Endothelial cell of umbilical vein (primary cell): ENCODE results near the gene SFXN3. TPM values are rescaled to one million over a fixed set of nuclear protein-coding genes. Genes with fewer than 3 reads are reported as not detected.

Experiments
- BruUV-seq: library from RNA; stranded (reverse); fragments of 400-500 nt; replicated peaks from 2 replicates; lab custom pipeline; 2021; lab: Mats Ljungman, UMichigan
- CTCF ChIA-PET: fragments of 300-600, 350-600 bp; sonication (Branson Sonifier 250); formaldehyde crosslinking; loops from one replicate; lab custom pipeline; 2021; ENCODE audit warnings: antibody characterized with exemption, inconsistent platforms; lab: Charles Lee
- POLR2A ChIA-PET: fragments of 300-600, 350-600 bp; sonication (Branson Sonifier 250); formaldehyde crosslinking; loops from one replicate; lab custom pipeline; 2021; ENCODE audit warnings: antibody characterized with exemption, inconsistent platforms; lab: Charles Lee
- DNase-seq: peaks from one replicate; pipeline ENCODE4 v3.0.0-alpha.2; 2011; ENCODE audit warnings: low read depth, low spot score
- FAIRE-seq: peaks from 2 replicates; lab custom pipeline; 2011; peaks lifted over from hg19 to GRCh38; lab: Jason Lieb, UNC
- H2AFZ ChIP-seq: 2 replicates; pipeline ENCODE4 v1.6.0; 2012; ENCODE audit warnings: low read depth, low read length, control low read depth, inconsistent platforms
- H3K27ac ChIP-seq: 2 replicates; pipeline ENCODE4 v1.5.1; 2011; ENCODE audit warnings: low read depth, mild to moderate bottlenecking, control low read depth, low read length, moderate library complexity; ENCODE audit not compliant: insufficient read depth
- H3K27me3 ChIP-seq, 2 experiments: 2 replicates each; pipeline versions ENCODE4 v1.6.0 to v1.6.1; 2011; ENCODE audit warnings: low read length in 2 of 2, mixed read lengths in 1 of 2; ENCODE audit not compliant: control insufficient read depth in 2 of 2, insufficient read depth in 2 of 2
- H3K36me3 ChIP-seq, 2 experiments: 2 replicates in 1 of 2; 3 replicates in 1 of 2; pipeline ENCODE4 v1.5.1; 2011; ENCODE audit warnings: low read length in 2 of 2, mild to moderate bottlenecking in 1 of 2, moderate library complexity in 1 of 2; ENCODE audit not compliant: control insufficient read depth in 2 of 2, insufficient read depth in 2 of 2; ENCODE audit errors: extremely low read depth in 1 of 2
- H3K4me1 ChIP-seq: 3 replicates; pipeline ENCODE4 v1.5.1; 2011; ENCODE audit warnings: mild to moderate bottlenecking, low read length; ENCODE audit not compliant: control insufficient read depth, insufficient read depth; ENCODE audit errors: extremely low read depth
- H3K4me2 ChIP-seq: 2 replicates; pipeline ENCODE4 v1.6.1; 2011; ENCODE audit warnings: low read length, control low read depth, mixed read lengths; ENCODE audit not compliant: insufficient read depth
- H3K4me3 ChIP-seq, 3 experiments: fragments of 200-600 bp in 1 of 3; sonication (generic), shearing (Covaris generic) in 1 of 3; replicated peaks in 1 of 3; 2 replicates each; pipeline ENCODE4 v1.5.1; 2011 to 2016; ENCODE audit warnings: control low read depth in 3 of 3, low read length in 3 of 3, mild to moderate bottlenecking in 2 of 3, inconsistent platforms in 1 of 3, low read depth in 1 of 3, moderate library complexity in 1 of 3; ENCODE audit not compliant: insufficient read depth in 1 of 3
- H3K79me2 ChIP-seq: 2 replicates; pipeline ENCODE4 v1.6.0; 2012; ENCODE audit warnings: low read length, inconsistent platforms; ENCODE audit not compliant: control insufficient read depth, insufficient read depth
- H3K9ac ChIP-seq: replicated peaks from 2 replicates; pipeline ENCODE3; 2011; ENCODE audit warnings: low read length, control low read depth; ENCODE audit not compliant: insufficient read depth; ENCODE audit errors: extremely low read depth
- H3K9me1 ChIP-seq: replicated peaks from 3 replicates; pipeline ENCODE4 v1.6.0; 2011; ENCODE audit warnings: mild to moderate bottlenecking, low read length; ENCODE audit not compliant: control insufficient read depth, insufficient read depth; ENCODE audit errors: extremely low read depth
- H3K9me3 ChIP-seq: replicated peaks from 2 replicates; pipeline ENCODE4 v1.5.1; 2012; ENCODE audit warnings: low read length, inconsistent platforms; ENCODE audit not compliant: control insufficient read depth, insufficient read depth
- H4K20me1 ChIP-seq: replicated peaks from 2 replicates; pipeline ENCODE3; 2011; ENCODE audit warnings: mild to moderate bottlenecking, low read length; ENCODE audit not compliant: control insufficient read depth, insufficient read depth; ENCODE audit errors: extremely low read depth
- CTCF ChIP-seq, 2 donors: IDR thresholded peaks; 1 replicate in 1 of 2; 2 replicates in 1 of 2; pipeline ENCODE4 v1.5.1; 2011; ENCODE audit warnings: low read length in 2 of 2, mild to moderate bottlenecking in 2 of 2, moderate library complexity in 2 of 2, control low read depth in 1 of 2, inconsistent platforms in 1 of 2, low read depth in 1 of 2; ENCODE audit not compliant: insufficient read depth in 1 of 2; ENCODE audit errors: extremely low read depth in 1 of 2
- EZH2 ChIP-seq: IDR thresholded peaks from 2 replicates; pipeline ENCODE4 v1.6.1; 2012; ENCODE audit warnings: borderline replicate concordance, low read depth, mild to moderate bottlenecking, moderate library complexity, low read length, inconsistent platforms; ENCODE audit not compliant: severe bottlenecking
- FOS ChIP-seq: IDR thresholded peaks from 2 replicates; pipeline ENCODE4 v1.6.1; 2011; ENCODE audit warnings: mild to moderate bottlenecking, low read length, moderate library complexity, borderline replicate concordance; ENCODE audit not compliant: insufficient read depth
- GATA2 ChIP-seq: IDR thresholded peaks from 2 replicates; pipeline ENCODE4 v1.7.0; 2011; ENCODE audit warnings: low read depth, mild to moderate bottlenecking, moderate library complexity, mixed read lengths, low read length; ENCODE audit not compliant: insufficient read length, insufficient read depth
- JUN ChIP-seq: IDR thresholded peaks from 2 replicates; pipeline ENCODE4 v1.6.1; 2011; ENCODE audit warnings: borderline replicate concordance, low read depth; ENCODE audit not compliant: insufficient read length, insufficient read depth
- MAX ChIP-seq: IDR thresholded peaks from 2 replicates; pipeline ENCODE4 v1.6.1; 2011; ENCODE audit not compliant: insufficient read depth, insufficient read length
- MYC ChIP-seq: IDR thresholded peaks from one replicate; pipeline ENCODE4 v1.6.1; 2011; ENCODE audit warnings: mild to moderate bottlenecking, low read depth, low read length
- POLR2A ChIP-seq: IDR thresholded peaks from 2 replicates; pipeline ENCODE4 v1.6.1; 2012; ENCODE audit warnings: low read depth, mild to moderate bottlenecking, control low read depth, low read length
- POLR2AphosphoS5 ChIP-seq: IDR thresholded peaks from 2 replicates; pipeline ENCODE4 v1.6.1; 2012; ENCODE audit warnings: low read depth, mild to moderate bottlenecking, control low read depth, low read length, moderate library complexity; ENCODE audit not compliant: insufficient read depth
- dilution Hi-C: fragments of 300-500 bp; cut with MboI; formaldehyde crosslinking; loops from one replicate; pipeline ENCODE4 v1.15.0; 2019; ENCODE audit warnings: low sequenced_read_pairs; ENCODE audit not compliant: extremely low pct_ligation_motif_present
- intact Hi-C: fragments of 100-400 bp; cut with micrococcal nuclease; formaldehyde crosslinking; loops from one replicate; pipeline ENCODE4 v1.10.0; 2022
- polyA plus RNA-seq, 4 experiments: library from polyadenylated mRNA; depleted of rRNA in 3 of 4; stranded (reverse) in 3 of 4; unstranded in 1 of 4; fragments of >200 nt; gene quantifications; 2 replicates each; pipeline versions ENCODE4 v1.2.1 to v1.2.3, GENCODE V29; 2011 to 2012; ENCODE audit warnings: missing spikeins in 1 of 4
- total RNA-seq: library from RNA; stranded (reverse); gene quantifications from 2 replicates; pipeline ENCODE4 v1.2.3, GENCODE V29; 2021

Gene SFXN3
- total and polyA plus RNA-seq, 2 donors (not counting 3 experiments of a cell fraction or from before 2014, with no cell fraction given): 83.1 to 117 TPM

GRCh38 chr10:101071267-101071884 lies 40.3 kb downstream of the SFXN3 start:
- TF ChIP-seq JUN: no peak
- no peak for TF ChIP-seq MAX
- no peak for TF ChIP-seq POLR2AphosphoS5
- TF ChIP-seq POLR2A: no peak
- no peak for TF ChIP-seq MYC
- TF ChIP-seq EZH2: no peak
- TF ChIP-seq CTCF (IDR thresholded peaks at IDR 0.05; ENCODE audit: extremely low read depth in 1 of 2, insufficient read depth in 1 of 2, low read depth in 1 of 2, low read length in 2 of 2): no peak
- TF ChIP-seq FOS: no peak
- no peak for TF ChIP-seq GATA2
- Histone ChIP-seq H3K79me2 (no peaks in the 10 kb centered on the region), H3K4me3 (no peak overlapping the region), H2AFZ (no peak overlapping the region), H4K20me1 (no peaks in the 10 kb centered on the region), H3K9ac (no peak overlapping the region), H3K27ac (no peak overlapping the region), H3K36me3 (no peaks in the 10 kb centered on the region), H3K4me2 (no peak overlapping the region), H3K9me3 (no peaks in the 10 kb centered on the region), H3K27me3 (peaks cover 14 to 28% of the 10 kb centered on the region in 2 experiments), H3K4me1 (peaks cover 11% of the 10 kb centered on the region), H3K9me1 (no peaks in the 10 kb centered on the region)
- intact Hi-C loops (loop anchor here (2.0 kb wide), 1 partner anchor 15 kb away; no protein-coding TSS in a partner anchor), dilution Hi-C loops (no loop called here)
- no TSS peak for BruUV-seq
- POLR2A ChIA-PET: no interaction called here
- CTCF ChIA-PET: interaction anchor here (0.8 to 1.6 kb wide), 4 partner anchors 21 to 71 kb away, joined by 3 to 7 read pairs (median 4); no protein-coding TSS in a partner anchor
- FAIRE-seq: no peak
- no peak for DNase-seq
